ENCODE measurements around the gene INAVA. TPM values are rescaled to one million over a fixed set of nuclear protein-coding genes. Genes with fewer than 3 reads are reported as not detected.

Gene INAVA
- total RNA-seq, 1 experiment from 2014 or later, result 41.2 TPM

GRCh38 chr1:200963076-200963475, 68.4 kb downstream of the INAVA start:
- ChIA-PET POLR2A (no interaction called here), CTCF (interaction anchor here (0.9 to 2.5 kb wide), 3 partner anchors 9 to 156 kb away, joined by 4 to 16 read pairs (median 12); no protein-coding TSS in a partner anchor)
- Mint-ChIP-seq H3K4me3 (no peak overlapping the region), H3K27me3 (ENCODE audit: low read depth) (peaks cover 5% of the 10 kb centered on the region; the same call in 1 of the 2 replicates), H3K36me3 (no peaks in the 10 kb centered on the region), H3K4me1 (peaks cover 6% of the 10 kb centered on the region; the same call in 1 of the 2 replicates), H3K27ac (no peak overlapping the region), H3K9me3 (no peaks in the 10 kb centered on the region)
- no peak for ATAC-seq
- DNase-seq (ENCODE audit: low spot score), result no peak
- no peak for TF ChIP-seq GTF2I (CRISPR knock-in tag; conservative IDR thresholded peaks at IDR 0.05)
- no peak for TF ChIP-seq AR (CRISPR knock-in tag; IDR thresholded peaks at IDR 0.05)
- TF ChIP-seq MYBL2 (CRISPR knock-in tag; IDR thresholded peaks at IDR 0.05), result no peak
- TF ChIP-seq E2F1 (CRISPR knock-in tag; IDR thresholded peaks at IDR 0.05), result no peak
- no peak for TF ChIP-seq ATF6 (CRISPR knock-in tag; IDR thresholded peaks at IDR 0.05)
- no peak for TF ChIP-seq ATF3 (CRISPR knock-in tag; conservative IDR thresholded peaks at IDR 0.05)
- TF ChIP-seq MAX (CRISPR knock-in tag; IDR thresholded peaks at IDR 0.05), result no peak
- no peak for TF ChIP-seq GABPB1 (CRISPR knock-in tag; IDR thresholded peaks at IDR 0.05)
- no peak for TF ChIP-seq ZNF425 (CRISPR knock-in tag; conservative IDR thresholded peaks at IDR 0.05)
- no peak for TF ChIP-seq ZNF232 (CRISPR knock-in tag; IDR thresholded peaks at IDR 0.05)
- no peak for TF ChIP-seq JAZF1 (CRISPR knock-in tag; IDR thresholded peaks at IDR 0.05)
- TF ChIP-seq FOXP4 (CRISPR knock-in tag; IDR thresholded peaks at IDR 0.05), result no peak
- no peak for TF ChIP-seq TCF7 (CRISPR knock-in tag; IDR thresholded peaks at IDR 0.05; ENCODE audit: low read depth)
- TF ChIP-seq MXD4 (CRISPR knock-in tag; IDR thresholded peaks at IDR 0.05; ENCODE audit: borderline replicate concordance), result no peak
- no peak for TF ChIP-seq NFYB (CRISPR knock-in tag; conservative IDR thresholded peaks at IDR 0.05; ENCODE audit: low read depth)
- no peak for TF ChIP-seq ZNF423 (CRISPR knock-in tag; IDR thresholded peaks at IDR 0.05)
- no peak for TF ChIP-seq CREB1 (CRISPR knock-in tag; IDR thresholded peaks at IDR 0.05)
- no peak for TF ChIP-seq HMGXB4 (CRISPR knock-in tag; IDR thresholded peaks at IDR 0.05)
- no peak for TF ChIP-seq FOXK1 (CRISPR knock-in tag; IDR thresholded peaks at IDR 0.05)
- no peak for TF ChIP-seq ELF4 (CRISPR knock-in tag; IDR thresholded peaks at IDR 0.05; ENCODE audit: low read depth)

Data from WTC11 (cell line).